ENCODE measurements around the gene CCDC7.
"Not testable (repeated sequence)": the region's sequence is repeated elsewhere in the genome, so short reads cannot be mapped to it uniquely, and the experiment has no call there.

CCDC7 gene

GRCh38 chr10:32731527-32731926 is 285.6 kb downstream of the CCDC7 start:
- no peak for TF ChIP-seq CTCF (IDR thresholded peaks at IDR 0.05; ENCODE audit: control extremely low read depth, extremely low read depth, low read depth, missing control alignments)
- CTCF ChIA-PET = no interaction called here
- DNase-seq (ENCODE audit: extremely low spot score) = no peak
- POLR2A ChIA-PET = no interaction called here

- ChIA-PET POLR2A (no interaction called here), CTCF (no interaction called here)
- no peak for TF ChIP-seq CTCF (IDR thresholded peaks at IDR 0.05; ENCODE audit: control extremely low read depth, extremely low read depth, low read depth, missing control alignments)
- no peak for DNase-seq (ENCODE audit: extremely low spot score)
Observed at GRCh38 chr10:32738958-32739357, 293.0 kb downstream of the CCDC7 start.

- ChIA-PET CTCF (no interaction called here), POLR2A (no interaction called here)
- no peak for DNase-seq (ENCODE audit: extremely low spot score)
- no peak for TF ChIP-seq CTCF (IDR thresholded peaks at IDR 0.05; ENCODE audit: control extremely low read depth, extremely low read depth, low read depth, missing control alignments)
Observed at GRCh38 chr10:32744321-32744720, 298.4 kb downstream of the CCDC7 start.

GRCh38 chr10:32746869-32747268 is 300.9 kb downstream of the CCDC7 start:
- POLR2A ChIA-PET = no interaction called here

GRCh38 chr10:32751582-32751981 is 305.6 kb downstream of the CCDC7 start:
- ChIA-PET POLR2A (no interaction called here), CTCF (no interaction called here)
- no peak for TF ChIP-seq CTCF (IDR thresholded peaks at IDR 0.05; ENCODE audit: control extremely low read depth, extremely low read depth, low read depth, missing control alignments)
- DNase-seq (ENCODE audit: extremely low spot score) = no peak

More at GRCh38 chr10:32746869-32747268, 300.9 kb downstream of the CCDC7 start:
- no peak for TF ChIP-seq CTCF (IDR thresholded peaks at IDR 0.05; ENCODE audit: control extremely low read depth, extremely low read depth, low read depth, missing control alignments)
- CTCF ChIA-PET = no interaction called here
- no peak for DNase-seq (ENCODE audit: extremely low spot score)

- DNase-seq (ENCODE audit: extremely low spot score); CTCF ChIA-PET; POLR2A ChIA-PET: not testable (repeated sequence)
Observed at GRCh38 chr10:32754900-32755299, 309.0 kb downstream of the CCDC7 start.

- no peak for TF ChIP-seq CTCF (IDR thresholded peaks at IDR 0.05; ENCODE audit: control extremely low read depth, extremely low read depth, low read depth, missing control alignments)
- DNase-seq (ENCODE audit: extremely low spot score) = no peak
- CTCF ChIA-PET = no interaction called here
- POLR2A ChIA-PET = no interaction called here
Observed at GRCh38 chr10:32771217-32771616, 325.3 kb downstream of the CCDC7 start.
